GM23338 (cell line): Measurements from ENCODE around the gene DSG3.

Experiments
- CREB1 ChIP-seq: fragments of 250-450 bp; sonication (Bioruptor Pico); IDR thresholded peaks from 2 replicates; pipeline ENCODE4 v1.5.0; 2020; ENCODE audit warnings: low read depth, mild to moderate bottlenecking, moderate library complexity
- ETS1 ChIP-seq: IDR thresholded peaks from 2 replicates; pipeline ENCODE4 v1.6.1; 2016; ENCODE audit warnings: antibody characterized with exemption
- EZH2phosphoT487 ChIP-seq: fragments of 200-600 bp; sonication (generic); IDR thresholded peaks from one replicate; pipeline ENCODE4 v1.8.1; 2018; ENCODE audit warnings: antibody characterized with exemption; ENCODE audit not compliant: unreplicated experiment
- NANOG ChIP-seq: IDR thresholded peaks from 2 replicates; pipeline ENCODE4 v1.6.1; 2016; ENCODE audit warnings: antibody characterized with exemption, borderline replicate concordance
- POLR2AphosphoS5 ChIP-seq: IDR thresholded peaks from 2 replicates; pipeline ENCODE4 v1.6.1; 2016; ENCODE audit warnings: antibody characterized with exemption, low read depth
- STAT1 ChIP-seq: IDR thresholded peaks from one replicate; pipeline ENCODE4 v1.6.1; 2016; ENCODE audit warnings: antibody characterized with exemption; ENCODE audit not compliant: unreplicated experiment
- TF ChIP-seq, protein P1 (sequence below), 2 experiments: fragments of 200-600 bp in 1 of 2; sonication (generic) in 1 of 2; conservative IDR thresholded peaks; 2 replicates each; pipeline versions ENCODE4 v1.5.1 to v1.6.1; 2016 to 2017; ENCODE audit warnings: antibody characterized with exemption in 2 of 2, low read depth in 2 of 2, mild to moderate bottlenecking in 2 of 2, moderate library complexity in 1 of 2
- TF ChIP-seq, protein P2 (sequence below): IDR thresholded peaks from one replicate; pipeline ENCODE4 v1.6.1; 2018; ENCODE audit warnings: antibody characterized with exemption; ENCODE audit not compliant: unreplicated experiment

- TF ChIP-seq, protein P1, sequence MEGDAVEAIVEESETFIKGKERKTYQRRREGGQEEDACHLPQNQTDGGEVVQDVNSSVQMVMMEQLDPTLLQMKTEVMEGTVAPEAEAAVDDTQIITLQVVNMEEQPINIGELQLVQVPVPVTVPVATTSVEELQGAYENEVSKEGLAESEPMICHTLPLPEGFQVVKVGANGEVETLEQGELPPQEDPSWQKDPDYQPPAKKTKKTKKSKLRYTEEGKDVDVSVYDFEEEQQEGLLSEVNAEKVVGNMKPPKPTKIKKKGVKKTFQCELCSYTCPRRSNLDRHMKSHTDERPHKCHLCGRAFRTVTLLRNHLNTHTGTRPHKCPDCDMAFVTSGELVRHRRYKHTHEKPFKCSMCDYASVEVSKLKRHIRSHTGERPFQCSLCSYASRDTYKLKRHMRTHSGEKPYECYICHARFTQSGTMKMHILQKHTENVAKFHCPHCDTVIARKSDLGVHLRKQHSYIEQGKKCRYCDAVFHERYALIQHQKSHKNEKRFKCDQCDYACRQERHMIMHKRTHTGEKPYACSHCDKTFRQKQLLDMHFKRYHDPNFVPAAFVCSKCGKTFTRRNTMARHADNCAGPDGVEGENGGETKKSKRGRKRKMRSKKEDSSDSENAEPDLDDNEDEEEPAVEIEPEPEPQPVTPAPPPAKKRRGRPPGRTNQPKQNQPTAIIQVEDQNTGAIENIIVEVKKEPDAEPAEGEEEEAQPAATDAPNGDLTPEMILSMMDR (conservative IDR thresholded peaks at IDR 0.05; ENCODE audit: low read depth in 2 of 2) = no peak
- TF ChIP-seq POLR2AphosphoS5 = no peak
- TF ChIP-seq EZH2phosphoT487 = no peak
- no peak for TF ChIP-seq CREB1
- TF ChIP-seq, protein P2, sequence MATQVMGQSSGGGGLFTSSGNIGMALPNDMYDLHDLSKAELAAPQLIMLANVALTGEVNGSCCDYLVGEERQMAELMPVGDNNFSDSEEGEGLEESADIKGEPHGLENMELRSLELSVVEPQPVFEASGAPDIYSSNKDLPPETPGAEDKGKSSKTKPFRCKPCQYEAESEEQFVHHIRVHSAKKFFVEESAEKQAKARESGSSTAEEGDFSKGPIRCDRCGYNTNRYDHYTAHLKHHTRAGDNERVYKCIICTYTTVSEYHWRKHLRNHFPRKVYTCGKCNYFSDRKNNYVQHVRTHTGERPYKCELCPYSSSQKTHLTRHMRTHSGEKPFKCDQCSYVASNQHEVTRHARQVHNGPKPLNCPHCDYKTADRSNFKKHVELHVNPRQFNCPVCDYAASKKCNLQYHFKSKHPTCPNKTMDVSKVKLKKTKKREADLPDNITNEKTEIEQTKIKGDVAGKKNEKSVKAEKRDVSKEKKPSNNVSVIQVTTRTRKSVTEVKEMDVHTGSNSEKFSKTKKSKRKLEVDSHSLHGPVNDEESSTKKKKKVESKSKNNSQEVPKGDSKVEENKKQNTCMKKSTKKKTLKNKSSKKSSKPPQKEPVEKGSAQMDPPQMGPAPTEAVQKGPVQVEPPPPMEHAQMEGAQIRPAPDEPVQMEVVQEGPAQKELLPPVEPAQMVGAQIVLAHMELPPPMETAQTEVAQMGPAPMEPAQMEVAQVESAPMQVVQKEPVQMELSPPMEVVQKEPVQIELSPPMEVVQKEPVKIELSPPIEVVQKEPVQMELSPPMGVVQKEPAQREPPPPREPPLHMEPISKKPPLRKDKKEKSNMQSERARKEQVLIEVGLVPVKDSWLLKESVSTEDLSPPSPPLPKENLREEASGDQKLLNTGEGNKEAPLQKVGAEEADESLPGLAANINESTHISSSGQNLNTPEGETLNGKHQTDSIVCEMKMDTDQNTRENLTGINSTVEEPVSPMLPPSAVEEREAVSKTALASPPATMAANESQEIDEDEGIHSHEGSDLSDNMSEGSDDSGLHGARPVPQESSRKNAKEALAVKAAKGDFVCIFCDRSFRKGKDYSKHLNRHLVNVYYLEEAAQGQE = no peak
- TF ChIP-seq ETS1 = no peak
- TF ChIP-seq NANOG = no peak
- TF ChIP-seq STAT1 = no peak
These were observed 21.5 kb upstream of the DSG3 start for GRCh38 chr18:31426021-31426420.
